Measurements from ENCODE around the gene PPP1R14D.

Gene PPP1R14D

DNA sequence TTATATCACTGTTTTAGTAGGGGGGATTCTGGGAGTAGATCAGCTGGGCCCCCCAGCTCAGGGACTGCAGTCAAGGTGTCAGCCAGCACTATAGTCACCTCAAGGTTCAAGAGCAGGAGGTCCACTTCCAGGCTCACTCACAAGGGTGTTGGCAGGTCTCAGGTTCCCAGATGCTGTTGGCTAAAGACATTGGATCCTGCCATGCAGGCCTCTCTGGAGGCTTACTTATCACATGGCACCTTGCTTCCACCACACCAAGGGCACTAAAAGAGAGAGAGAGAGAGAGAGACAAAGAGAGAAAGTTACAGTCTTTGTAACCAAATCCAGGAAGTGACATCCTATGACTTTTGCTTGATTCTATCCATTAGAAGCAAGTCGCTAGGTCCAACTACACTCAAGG, 7.5 kb upstream of the PPP1R14D start:
- H3K27ac ChIP-seq (ENCODE audit: low read depth, low read length) = no peak overlapping the region

DNA sequence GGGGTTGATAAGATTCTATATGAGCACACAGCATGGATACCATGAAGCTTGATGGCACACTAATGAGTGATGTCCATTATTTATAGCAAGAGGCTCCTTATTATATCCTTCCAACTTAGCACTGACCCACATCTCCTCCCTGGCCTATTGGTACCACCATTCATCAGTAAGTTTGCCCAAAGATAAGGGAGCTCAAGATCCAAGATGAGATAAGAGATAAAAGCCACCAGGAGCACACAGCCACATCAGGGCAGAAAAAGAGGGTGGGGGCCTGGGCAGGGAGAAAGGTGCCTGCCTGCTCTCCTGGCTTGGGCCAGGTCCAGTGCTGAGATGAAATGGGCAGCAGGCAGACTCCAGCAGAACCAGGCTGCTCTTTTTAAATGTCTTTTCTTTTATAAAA, 4.4 kb upstream of the PPP1R14D start:
- H3K27me3 ChIP-seq (ENCODE audit: control insufficient read depth, insufficient read depth, low read length) = no peaks in the 10 kb centered on the region
- peaks cover 7% of the 10 kb centered on the region; the same call in 1 of the 2 replicates for H3K4me1 ChIP-seq (ENCODE audit: control insufficient read depth, insufficient read depth, low read length)
- H3K9ac ChIP-seq (ENCODE audit: low read length) = no peak overlapping the region
- no peak overlapping the region for H3K4me3 ChIP-seq (ENCODE audit: low read depth, low read length)
- no peaks in the 10 kb centered on the region for H3K36me3 ChIP-seq (ENCODE audit: control insufficient read depth, insufficient read depth, low read length)
- H3K9me3 ChIP-seq (ENCODE audit: control insufficient read depth, insufficient read depth, low read depth, low read length) = no peaks in the 10 kb centered on the region
- no peak overlapping the region for H3K27ac ChIP-seq (ENCODE audit: low read depth, low read length)

More for the DNA sequence above, 7.5 kb upstream of the PPP1R14D start:
- no peaks in the 10 kb centered on the region for H3K36me3 ChIP-seq (ENCODE audit: control insufficient read depth, insufficient read depth, low read length)
- no peaks in the 10 kb centered on the region for H3K27me3 ChIP-seq (ENCODE audit: control insufficient read depth, insufficient read depth, low read length)
- H3K4me3 ChIP-seq (ENCODE audit: low read depth, low read length) = no peak overlapping the region
- no peak overlapping the region for H3K9ac ChIP-seq (ENCODE audit: low read length)
- H3K9me3 ChIP-seq (ENCODE audit: control insufficient read depth, insufficient read depth, low read depth, low read length) = no peaks in the 10 kb centered on the region
- H3K4me1 ChIP-seq (ENCODE audit: control insufficient read depth, insufficient read depth, low read length) = peaks cover 3% of the 10 kb centered on the region; the same call in 1 of the 2 replicates

DNA sequence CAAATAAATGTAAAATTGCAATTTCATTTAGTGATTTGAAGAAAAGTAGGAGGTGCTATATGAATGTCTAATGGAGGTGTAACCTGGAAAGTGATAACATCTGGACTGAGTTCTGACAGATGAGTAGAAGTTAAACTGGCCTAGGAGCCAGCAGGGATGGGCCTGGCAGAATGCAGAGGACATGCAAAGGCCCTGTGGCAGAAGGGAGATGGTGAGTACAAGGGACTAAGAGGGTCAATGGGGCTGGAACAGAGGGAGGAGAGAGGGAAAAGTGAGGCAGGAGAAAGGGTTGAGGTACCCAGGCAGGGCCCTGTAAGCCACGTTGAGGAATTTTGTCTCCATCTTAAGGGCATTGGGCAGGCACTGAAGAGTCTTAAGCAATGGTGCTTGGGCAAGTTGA, 3.4 kb upstream of the PPP1R14D start:
- Histone ChIP-seq H3K4me3 (ENCODE audit: low read depth, low read length) (no peak overlapping the region), H3K9me3 (ENCODE audit: control insufficient read depth, insufficient read depth, low read depth, low read length) (no peaks in the 10 kb centered on the region), H3K27ac (ENCODE audit: low read depth, low read length) (no peak overlapping the region), H3K36me3 (ENCODE audit: control insufficient read depth, insufficient read depth, low read length) (no peaks in the 10 kb centered on the region), H3K4me1 (ENCODE audit: control insufficient read depth, insufficient read depth, low read length) (peaks cover 7% of the 10 kb centered on the region; the same call in 1 of the 2 replicates), H3K27me3 (ENCODE audit: control insufficient read depth, insufficient read depth, low read length) (no peaks in the 10 kb centered on the region), H3K9ac (ENCODE audit: low read length) (no peak overlapping the region)

DNA sequence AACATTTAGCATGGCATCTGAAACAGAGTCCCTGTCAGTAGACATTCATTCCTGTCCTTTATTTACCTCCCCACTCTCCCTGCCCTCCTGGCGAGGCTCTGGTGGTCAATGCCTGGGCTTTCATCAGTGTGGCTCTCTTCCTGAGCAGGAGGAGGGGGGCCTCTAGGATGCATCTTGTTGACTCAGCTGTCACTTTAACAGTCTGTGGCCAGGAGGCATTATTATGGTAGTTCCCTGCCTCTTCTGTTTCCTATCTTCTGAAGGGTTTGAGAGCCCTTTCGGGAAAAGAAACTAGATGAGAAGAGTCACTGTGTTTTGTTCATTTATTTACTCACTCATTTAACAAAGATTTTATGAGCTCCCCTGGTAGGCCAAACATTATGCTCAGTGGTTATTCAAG, 2.4 kb upstream of the PPP1R14D start:
- Histone ChIP-seq H3K9me3 (ENCODE audit: control insufficient read depth, insufficient read depth, low read depth, low read length) (no peaks in the 10 kb centered on the region), H3K9ac (ENCODE audit: low read length) (no peak overlapping the region), H3K27me3 (ENCODE audit: control insufficient read depth, insufficient read depth, low read length) (no peaks in the 10 kb centered on the region), H3K4me3 (ENCODE audit: low read depth, low read length) (no peak overlapping the region), H3K27ac (ENCODE audit: low read depth, low read length) (no peak overlapping the region), H3K4me1 (ENCODE audit: control insufficient read depth, insufficient read depth, low read length) (peaks cover 7% of the 10 kb centered on the region; the same call in 1 of the 2 replicates), H3K36me3 (ENCODE audit: control insufficient read depth, insufficient read depth, low read length) (no peaks in the 10 kb centered on the region)

DNA sequence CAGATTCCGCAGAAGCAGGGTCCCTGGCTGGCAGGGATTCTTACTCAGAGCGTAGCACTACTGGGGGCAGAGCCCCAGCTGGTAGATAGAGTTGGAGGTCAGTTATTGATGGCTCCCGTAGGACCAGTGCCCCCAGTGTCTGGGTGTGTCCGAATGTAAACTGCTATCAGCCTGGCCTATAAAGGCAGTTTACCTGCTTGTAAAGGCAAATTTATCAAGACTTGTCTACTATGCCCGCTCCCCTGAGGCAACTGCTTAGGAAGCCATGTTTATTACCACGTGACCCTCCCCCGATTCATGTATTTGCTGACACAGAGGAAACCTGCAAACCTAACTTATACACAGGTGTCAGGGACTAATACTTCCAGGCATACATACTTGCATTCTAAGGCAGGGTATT, 607 bp upstream of the PPP1R14D start:
- no peaks in the 10 kb centered on the region for H3K27me3 ChIP-seq (ENCODE audit: control insufficient read depth, insufficient read depth, low read length)
- H3K9ac ChIP-seq (ENCODE audit: low read length) = no peak overlapping the region
- no peak overlapping the region for H3K27ac ChIP-seq (ENCODE audit: low read depth, low read length)
- H3K4me3 ChIP-seq (ENCODE audit: low read depth, low read length) = no peak overlapping the region
- H3K36me3 ChIP-seq (ENCODE audit: control insufficient read depth, insufficient read depth, low read length) = no peaks in the 10 kb centered on the region
- H3K4me1 ChIP-seq (ENCODE audit: control insufficient read depth, insufficient read depth, low read length) = peaks cover 7% of the 10 kb centered on the region; the same call in 1 of the 2 replicates
- H3K9me3 ChIP-seq (ENCODE audit: control insufficient read depth, insufficient read depth, low read depth, low read length) = no peaks in the 10 kb centered on the region

DNA sequence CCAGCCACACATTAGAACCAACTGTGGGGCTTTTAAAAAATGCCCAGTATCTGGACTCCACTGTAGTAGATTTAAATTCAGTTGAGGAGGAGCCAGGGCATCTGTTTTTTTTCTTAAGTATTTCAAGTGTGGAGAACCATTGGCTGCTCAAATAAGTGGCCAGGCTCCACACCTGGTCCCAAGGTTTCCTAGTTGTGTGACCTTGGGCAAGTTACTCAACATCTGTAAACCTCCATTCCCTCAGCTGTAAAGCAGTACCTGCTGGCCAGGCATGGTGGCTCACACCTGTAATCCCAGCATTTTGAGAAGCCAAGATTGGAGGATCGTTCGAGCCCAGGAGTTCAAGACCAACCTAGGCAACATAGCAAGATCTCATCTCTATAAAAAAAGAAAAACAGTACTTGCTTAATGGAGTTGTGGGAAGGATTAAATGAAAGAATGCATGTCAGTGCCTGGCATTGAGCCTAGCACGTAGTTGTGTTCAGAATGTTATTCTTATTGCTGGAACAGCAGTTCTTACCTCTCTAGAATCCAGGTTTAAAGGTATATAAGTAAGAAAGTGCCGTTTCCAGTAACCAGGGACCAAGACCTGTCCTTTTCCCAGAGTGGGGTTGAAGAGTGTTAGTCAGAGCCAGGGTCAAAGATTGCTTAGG, 2.0 kb downstream of the PPP1R14D start:
- H3K9ac ChIP-seq (ENCODE audit: low read length) = no peak overlapping the region
- H3K27me3 ChIP-seq (ENCODE audit: control insufficient read depth, insufficient read depth, low read length) = no peaks in the 10 kb centered on the region
- H3K27ac ChIP-seq (ENCODE audit: low read depth, low read length) = no peak overlapping the region
- H3K9me3 ChIP-seq (ENCODE audit: control insufficient read depth, insufficient read depth, low read depth, low read length) = no peaks in the 10 kb centered on the region
- no peaks in the 10 kb centered on the region for H3K36me3 ChIP-seq (ENCODE audit: control insufficient read depth, insufficient read depth, low read length)
- peaks cover 4% of the 10 kb centered on the region; the same call in 1 of the 2 replicates for H3K4me1 ChIP-seq (ENCODE audit: control insufficient read depth, insufficient read depth, low read length)
- no peak overlapping the region for H3K4me3 ChIP-seq (ENCODE audit: low read depth, low read length)

DNA sequence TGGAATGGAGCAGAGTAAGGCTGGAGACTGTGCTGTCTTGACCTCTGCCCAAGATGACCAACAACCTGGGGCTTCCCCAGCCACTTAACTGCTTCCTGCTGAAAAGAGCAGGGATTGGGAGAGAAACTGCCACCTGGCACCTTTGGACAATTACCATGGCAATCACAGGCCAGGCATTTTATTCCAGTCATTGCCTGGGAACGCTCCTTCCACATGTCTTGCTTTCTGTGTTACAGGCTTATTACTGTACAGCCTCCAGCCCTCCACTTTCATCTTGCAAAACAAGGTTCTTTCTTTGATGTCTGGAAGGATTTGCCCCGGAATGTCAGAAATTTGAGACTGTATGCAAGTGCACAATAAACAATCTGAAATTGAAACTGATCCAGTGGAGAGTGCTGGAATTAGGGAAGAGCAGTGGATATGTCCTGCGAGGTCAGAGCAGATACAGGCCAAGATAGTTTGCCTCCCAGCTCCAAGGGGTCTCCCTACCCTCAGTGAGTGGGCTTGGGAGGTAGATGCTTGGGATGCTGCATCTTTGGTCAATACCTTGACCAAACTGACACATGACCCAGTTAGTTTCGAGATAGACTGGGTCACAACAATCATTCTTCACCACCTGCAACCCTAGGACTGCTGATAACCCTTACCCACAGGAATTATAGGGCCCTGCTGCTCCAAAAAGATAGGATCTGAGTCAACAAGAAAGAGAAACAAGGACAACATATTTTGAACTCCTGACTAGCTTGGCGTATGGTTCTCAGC, 2.7 kb downstream of the PPP1R14D start:
- no peak overlapping the region for H3K27ac ChIP-seq (ENCODE audit: low read depth, low read length)
- H3K36me3 ChIP-seq (ENCODE audit: control insufficient read depth, insufficient read depth, low read length) = no peaks in the 10 kb centered on the region
- no peaks in the 10 kb centered on the region for H3K27me3 ChIP-seq (ENCODE audit: control insufficient read depth, insufficient read depth, low read length)
- H3K4me3 ChIP-seq (ENCODE audit: low read depth, low read length) = no peak overlapping the region
- H3K4me1 ChIP-seq (ENCODE audit: control insufficient read depth, insufficient read depth, low read length) = peaks cover 4% of the 10 kb centered on the region; the same call in 1 of the 2 replicates
- no peaks in the 10 kb centered on the region for H3K9me3 ChIP-seq (ENCODE audit: control insufficient read depth, insufficient read depth, low read depth, low read length)
- H3K9ac ChIP-seq (ENCODE audit: low read length) = no peak overlapping the region

DNA sequence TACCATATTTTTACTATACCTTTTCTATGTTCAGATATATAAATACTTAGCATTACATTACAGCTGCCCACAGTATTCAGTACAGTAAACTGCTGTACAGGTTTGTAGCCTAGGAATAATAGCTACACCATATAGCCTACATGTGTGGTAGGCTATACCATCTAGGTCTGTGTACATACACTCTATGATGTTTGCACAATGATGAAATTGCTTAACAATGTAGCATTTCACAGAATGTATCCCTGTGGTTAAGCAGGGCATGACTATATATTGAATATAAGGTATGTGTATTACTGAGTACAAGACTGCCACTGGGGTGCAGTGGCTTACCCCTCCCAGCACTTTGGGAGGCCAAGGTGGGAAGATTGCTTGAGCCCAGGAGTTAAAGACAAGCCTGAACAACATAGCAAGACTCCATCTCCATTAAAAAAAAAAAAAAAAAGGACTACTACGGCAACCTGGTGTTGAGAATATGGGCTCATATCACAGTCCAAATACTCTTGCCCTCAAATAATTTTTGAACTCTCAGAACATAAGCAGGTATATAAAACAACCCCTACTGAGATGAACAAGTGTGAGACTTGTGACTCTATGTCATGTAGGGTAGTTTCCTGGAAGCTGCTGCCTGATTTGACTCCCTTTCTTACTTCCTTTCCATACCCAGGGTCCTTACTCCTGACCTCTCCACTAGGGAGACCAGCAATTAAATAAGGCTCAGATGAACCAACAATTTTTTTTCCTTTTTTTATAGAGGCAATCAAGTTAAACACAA, 4.8 kb downstream of the PPP1R14D start:
- Histone ChIP-seq H3K27me3 (ENCODE audit: control insufficient read depth, insufficient read depth, low read length) (no peaks in the 10 kb centered on the region), H3K4me3 (ENCODE audit: low read depth, low read length) (no peak overlapping the region), H3K4me1 (ENCODE audit: control insufficient read depth, insufficient read depth, low read length) (no peaks in the 10 kb centered on the region), H3K27ac (ENCODE audit: low read depth, low read length) (no peak overlapping the region), H3K9me3 (ENCODE audit: control insufficient read depth, insufficient read depth, low read depth, low read length) (no peaks in the 10 kb centered on the region), H3K9ac (ENCODE audit: low read length) (no peak overlapping the region), H3K36me3 (ENCODE audit: control insufficient read depth, insufficient read depth, low read length) (no peaks in the 10 kb centered on the region)

DNA sequence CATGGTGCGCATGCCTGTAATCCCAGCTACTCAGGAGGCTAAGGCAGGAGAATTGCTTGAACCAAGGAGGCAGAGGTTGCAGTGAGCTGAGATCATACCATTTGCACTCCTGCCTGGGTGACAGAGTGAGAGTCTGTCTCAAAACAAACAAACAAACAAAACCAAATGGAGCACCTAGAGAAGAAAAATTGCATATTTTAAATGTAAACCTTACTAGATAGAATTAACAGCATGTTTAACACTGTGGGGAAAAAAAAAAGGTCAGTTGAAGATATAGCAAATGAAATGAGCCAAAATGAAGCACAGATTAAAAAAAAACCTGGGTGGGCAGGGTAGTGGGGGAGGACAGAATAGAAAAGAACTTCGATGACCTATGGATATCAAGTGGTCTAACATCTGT, 7.3 kb downstream of the PPP1R14D start:
- no peak overlapping the region for H3K4me3 ChIP-seq (ENCODE audit: low read depth, low read length)
- H3K4me1 ChIP-seq (ENCODE audit: control insufficient read depth, insufficient read depth, low read length) = no peaks in the 10 kb centered on the region
- H3K9me3 ChIP-seq (ENCODE audit: control insufficient read depth, insufficient read depth, low read depth, low read length) = no peaks in the 10 kb centered on the region
- H3K9ac ChIP-seq (ENCODE audit: low read length) = no peak overlapping the region
- no peaks in the 10 kb centered on the region for H3K36me3 ChIP-seq (ENCODE audit: control insufficient read depth, insufficient read depth, low read length)
- H3K27ac ChIP-seq (ENCODE audit: low read depth, low read length) = no peak overlapping the region
- H3K27me3 ChIP-seq (ENCODE audit: control insufficient read depth, insufficient read depth, low read length) = no peaks in the 10 kb centered on the region

DNA sequence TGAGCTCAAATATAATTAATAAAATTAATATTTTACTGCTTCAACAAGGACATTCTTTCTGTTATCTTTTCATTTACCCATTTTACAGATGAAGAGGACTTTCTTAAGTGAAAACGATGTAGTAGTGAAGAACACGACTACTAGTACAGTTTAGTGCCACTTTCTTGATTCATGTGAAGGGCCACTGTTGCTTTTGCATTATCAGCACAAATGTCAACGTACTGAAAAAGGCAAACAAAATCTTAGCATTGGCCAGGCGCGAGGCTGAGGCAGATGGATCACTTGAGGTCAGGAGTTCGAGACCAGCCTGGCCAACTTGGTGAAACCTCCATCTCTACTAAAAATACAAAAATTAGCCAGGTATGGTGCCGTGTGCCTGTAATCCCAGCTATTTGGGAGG, 9.5 kb downstream of the PPP1R14D start:
- peaks cover 6% of the 10 kb centered on the region for H3K36me3 ChIP-seq (ENCODE audit: control insufficient read depth, insufficient read depth, low read length)
- no peak overlapping the region for H3K27ac ChIP-seq (ENCODE audit: low read depth, low read length)
- no peak overlapping the region for H3K9ac ChIP-seq (ENCODE audit: low read length)
- no peaks in the 10 kb centered on the region for H3K4me1 ChIP-seq (ENCODE audit: control insufficient read depth, insufficient read depth, low read length)
- no peaks in the 10 kb centered on the region for H3K27me3 ChIP-seq (ENCODE audit: control insufficient read depth, insufficient read depth, low read length)
- no peaks in the 10 kb centered on the region for H3K9me3 ChIP-seq (ENCODE audit: control insufficient read depth, insufficient read depth, low read depth, low read length)
- H3K4me3 ChIP-seq (ENCODE audit: low read depth, low read length) = no peak overlapping the region

All from HUES6 (cell line).